GM12878 (cell line): ENCODE measurements around the gene MEX3D. TPM values are rescaled to one million over a fixed set of nuclear protein-coding genes. Genes with fewer than 3 reads are reported as not detected.

Source experiments
- ATF2 ChIP-seq: IDR thresholded peaks from 2 replicates; pipeline ENCODE4 v1.6.1; 2012; ENCODE audit warnings: low read length, inconsistent platforms
- BMI1 ChIP-seq: fragments of 450-650 bp; IDR thresholded peaks from 2 replicates; pipeline ENCODE4 v1.6.1; 2016; ENCODE audit warnings: mild to moderate bottlenecking, moderate library complexity, borderline replicate concordance
- CBFB ChIP-seq: IDR thresholded peaks from 2 replicates; pipeline ENCODE4 v1.6.1; 2016; ENCODE audit warnings: antibody characterized with exemption, low read depth
- DPF2 ChIP-seq: fragments of 450-650 bp; IDR thresholded peaks from 2 replicates; pipeline ENCODE4 v1.6.1; 2017; ENCODE audit warnings: mild to moderate bottlenecking
- E4F1 ChIP-seq: fragments of 450-650 bp; IDR thresholded peaks from 2 replicates; pipeline ENCODE4 v1.6.1; 2018; ENCODE audit warnings: borderline replicate concordance, mild to moderate bottlenecking; ENCODE audit not compliant: partially characterized antibody
- EGR1 ChIP-seq, 2 experiments: IDR thresholded peaks; 1 replicate in 1 of 2; 2 replicates in 1 of 2; pipeline ENCODE4 v1.6.1; 2011 to 2012; ENCODE audit warnings: low read depth in 2 of 2, low read length in 2 of 2, borderline replicate concordance in 1 of 2, mild to moderate bottlenecking in 1 of 2, moderate library complexity in 1 of 2
- ETV6 ChIP-seq, 2 experiments: fragments of 450-650 bp in 1 of 2; IDR thresholded peaks in 1 of 2; conservative IDR thresholded peaks in 1 of 2; 2 replicates each; pipeline ENCODE4 v1.6.1; 2014; ENCODE audit warnings: antibody characterized with exemption in 1 of 2, borderline replicate concordance in 1 of 2, low read depth in 1 of 2, mild to moderate bottlenecking in 1 of 2, moderate library complexity in 1 of 2
- GABPA ChIP-seq: IDR thresholded peaks from 2 replicates; pipeline ENCODE4 v1.6.1; 2014; ENCODE audit warnings: antibody characterized with exemption, low read depth, mild to moderate bottlenecking, inconsistent platforms
- NKRF ChIP-seq: fragments of 450-650 bp; conservative IDR thresholded peaks from 2 replicates; pipeline ENCODE4 v1.6.1; 2017; ENCODE audit warnings: mild to moderate bottlenecking, moderate library complexity
- POLR2AphosphoS5 ChIP-seq: IDR thresholded peaks from 2 replicates; pipeline ENCODE4 v1.6.1; 2011; ENCODE audit warnings: mild to moderate bottlenecking, low read length, inconsistent platforms
- RBBP5 ChIP-seq: fragments of 200-600 bp; sonication (generic); conservative IDR thresholded peaks from 2 replicates; pipeline ENCODE4 v1.6.1; 2016
- SMAD5 ChIP-seq: IDR thresholded peaks from 2 replicates; pipeline ENCODE4 v1.6.1; 2016; ENCODE audit warnings: antibody characterized with exemption, low read depth
- SREBF2 ChIP-seq: IDR thresholded peaks from 2 replicates; pipeline ENCODE4 v1.6.1; 2012; ENCODE audit warnings: mild to moderate bottlenecking, low read length
- STAT1 ChIP-seq: fragments of 450-650 bp; conservative IDR thresholded peaks from 2 replicates; pipeline ENCODE4 v1.6.1; 2014; ENCODE audit warnings: antibody characterized with exemption, mild to moderate bottlenecking
- SUPT20H ChIP-seq: IDR thresholded peaks from 2 replicates; pipeline ENCODE4 v1.6.1; 2011; ENCODE audit warnings: low read depth, mild to moderate bottlenecking, low read length, moderate library complexity, borderline replicate concordance; ENCODE audit not compliant: control insufficient read depth
- TARDBP ChIP-seq: IDR thresholded peaks from 2 replicates; pipeline ENCODE4 v1.6.1; 2016; ENCODE audit warnings: borderline replicate concordance
- TBL1XR1 ChIP-seq: IDR thresholded peaks from 2 replicates; pipeline ENCODE4 v1.6.1; 2012; ENCODE audit warnings: low read depth, low read length, improper control_type of control experiment
- USF1 ChIP-seq: IDR thresholded peaks from 2 replicates; pipeline ENCODE4 v1.6.1; 2011; ENCODE audit warnings: borderline replicate concordance, low read depth, mild to moderate bottlenecking, moderate library complexity, mixed read lengths, low read length; ENCODE audit not compliant: insufficient read depth; ENCODE audit errors: extremely low read length
- polyA plus RNA-seq, 11 experiments: library from polyadenylated mRNA; depleted of rRNA in 4 of 11; unstranded in 6 of 11; stranded (reverse) in 5 of 11; fragments of >200 nt; fragmentation: Nextera tagmentation in 4 of 11; fragmentation: Illumina TruSeq in 1 of 11; extraction: Ambion mirVana in 4 of 11; extraction: Trizol in 1 of 11; gene quantifications; 1 replicate in 1 of 11; 2 replicates in 10 of 11; pipeline versions ENCODE4 v1.2.1 to v1.2.3, GENCODE V29; 2011 to 2016; ENCODE audit warnings: inconsistent platforms in 2 of 11, missing spikeins in 2 of 11, low read depth in 1 of 11
- total RNA-seq, 4 experiments: library from RNA; depleted of rRNA in 3 of 4; stranded (reverse); fragments of >200 nt in 3 of 4; fragmentation: Illumina TruSeq in 1 of 4; extraction: Trizol in 1 of 4; gene quantifications; 2 replicates each; pipeline versions ENCODE4 v1.2.1 to v1.2.3, GENCODE V29; 2013 to 2021
- TF ChIP-seq, protein P1 (sequence below): fragments of 450-650 bp; IDR thresholded peaks from 2 replicates; pipeline ENCODE4 v1.6.1; 2018; ENCODE audit warnings: mild to moderate bottlenecking, low read depth, moderate library complexity; ENCODE audit not compliant: partially characterized antibody

The MEX3D gene
- total and polyA plus RNA-seq, 10 of the 15 experiments (the other 5 are each of a cell fraction or from before 2014, with no cell fraction given) = 0.18 to 6.8 (median 0.81) TPM

GRCh38 chr19:1605236-1606137 is 37.4 kb upstream of the MEX3D start, which contains the start of gene UQCR11 (continued):
- TF ChIP-seq POLR2AphosphoS5 = peak; percentile 45; the same call in 1 of the 2 replicates
- TF ChIP-seq ETV6 (conservative IDR thresholded peaks at IDR 0.05 in 1 of 2, IDR thresholded peaks at IDR 0.05 in 1 of 2; ENCODE audit: borderline replicate concordance in 1 of 2, low read depth in 1 of 2) = no peak
- peak in 1 of 2 experiments; percentile 47; a peak in 1 of 3 replicates for TF ChIP-seq EGR1 (IDR thresholded peaks at IDR 0.05; ENCODE audit: borderline replicate concordance in 1 of 2, low read depth in 2 of 2, low read length in 2 of 2)
- TF ChIP-seq STAT1 = no peak
- TF ChIP-seq SMAD5 = peak; percentile 17; the same call in 1 of the 2 replicates
- no peak for TF ChIP-seq RBBP5
- 0 out of 2 replicates have a peak, but pooled peaks have one; percentile 9 for TF ChIP-seq DPF2
- 0 out of 2 replicates have a peak, but pooled peaks have one; percentile 16 for TF ChIP-seq TARDBP
- no peak for TF ChIP-seq SREBF2
- TF ChIP-seq BMI1 = no peak
- TF ChIP-seq SUPT20H = no peak
- peak; percentile 90 for TF ChIP-seq USF1
- no peak for TF ChIP-seq CBFB
- TF ChIP-seq NKRF = peak; percentile 72
- TF ChIP-seq ATF2 = no peak
- no peak for TF ChIP-seq TBL1XR1
- peak; percentile 76 for TF ChIP-seq GABPA
- TF ChIP-seq, protein P1, sequence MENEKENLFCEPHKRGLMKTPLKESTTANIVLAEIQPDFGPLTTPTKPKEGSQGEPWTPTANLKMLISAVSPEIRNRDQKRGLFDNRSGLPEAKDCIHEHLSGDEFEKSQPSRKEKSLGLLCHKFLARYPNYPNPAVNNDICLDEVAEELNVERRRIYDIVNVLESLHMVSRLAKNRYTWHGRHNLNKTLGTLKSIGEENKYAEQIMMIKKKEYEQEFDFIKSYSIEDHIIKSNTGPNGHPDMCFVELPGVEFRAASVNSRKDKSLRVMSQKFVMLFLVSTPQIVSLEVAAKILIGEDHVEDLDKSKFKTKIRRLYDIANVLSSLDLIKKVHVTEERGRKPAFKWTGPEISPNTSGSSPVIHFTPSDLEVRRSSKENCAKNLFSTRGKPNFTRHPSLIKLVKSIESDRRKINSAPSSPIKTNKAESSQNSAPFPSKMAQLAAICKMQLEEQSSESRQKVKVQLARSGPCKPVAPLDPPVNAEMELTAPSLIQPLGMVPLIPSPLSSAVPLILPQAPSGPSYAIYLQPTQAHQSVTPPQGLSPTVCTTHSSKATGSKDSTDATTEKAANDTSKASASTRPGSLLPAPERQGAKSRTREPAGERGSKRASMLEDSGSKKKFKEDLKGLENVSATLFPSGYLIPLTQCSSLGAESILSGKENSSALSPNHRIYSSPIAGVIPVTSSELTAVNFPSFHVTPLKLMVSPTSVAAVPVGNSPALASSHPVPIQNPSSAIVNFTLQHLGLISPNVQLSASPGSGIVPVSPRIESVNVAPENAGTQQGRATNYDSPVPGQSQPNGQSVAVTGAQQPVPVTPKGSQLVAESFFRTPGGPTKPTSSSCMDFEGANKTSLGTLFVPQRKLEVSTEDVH = no peak
- TF ChIP-seq E4F1 = no peak
